ENCODE data around the gene CLEC14A. TPM values are rescaled to one million over a fixed set of nuclear protein-coding genes. Genes with fewer than 3 reads are reported as not detected.

The CLEC14A gene
- total and polyA plus RNA-seq, 2 donors, result 4.8 to 15.4 TPM

- DNase-seq (ENCODE audit: low read depth in 6 of 9, low spot score in 9 of 9), result no peak
These were observed 46.0 kb downstream of the CLEC14A start for GRCh38 chr14:38209572-38210557.

GRCh38 chr14:38208618-38209562 lies 47.0 kb downstream of the CLEC14A start:
- no peak for DNase-seq (ENCODE audit: low read depth in 6 of 9, low spot score in 9 of 9)
- WGBS, result 2% methylated on average over 59 of the region's 59 CpGs
- Histone ChIP-seq H3K9me3 (ENCODE audit: control insufficient read depth in 2 of 2, insufficient read depth in 1 of 2, low read length in 1 of 2) (no peaks in the 10 kb centered on the region), H3K4me3 (ENCODE audit: low read length in 2 of 2) (no peak overlapping the region), H3K4me1 (ENCODE audit: control insufficient read depth in 2 of 2, insufficient read depth in 2 of 2, low read length in 2 of 2) (no peaks in the 10 kb centered on the region), H3K27ac (ENCODE audit: low read depth in 1 of 2, low read length in 1 of 2) (no peak overlapping the region), H3K27me3 (ENCODE audit: control insufficient read depth in 2 of 2, insufficient read depth in 1 of 2, low read length in 1 of 2) (peaks cover 53 to 65% of the 10 kb centered on the region in 2 donors), H3K36me3 (ENCODE audit: control insufficient read depth in 2 of 2, insufficient read depth in 2 of 2, low read length in 1 of 2) (no peaks in the 10 kb centered on the region)

More at GRCh38 chr14:38209572-38210557, 46.0 kb downstream of the CLEC14A start:
- 15% methylated on average over 69 of the region's 69 CpGs for WGBS
- H3K27me3 ChIP-seq (ENCODE audit: control insufficient read depth in 2 of 2, insufficient read depth in 1 of 2, low read length in 1 of 2), result peaks cover 53 to 67% of the 10 kb centered on the region in 2 donors
- H3K4me3 ChIP-seq (ENCODE audit: low read length in 2 of 2), result no peak overlapping the region
- H3K4me1 ChIP-seq (ENCODE audit: control insufficient read depth in 2 of 2, insufficient read depth in 2 of 2, low read length in 2 of 2), result no peaks in the 10 kb centered on the region
- H3K27ac ChIP-seq (ENCODE audit: low read depth in 1 of 2, low read length in 1 of 2), result no peak overlapping the region
- no peaks in the 10 kb centered on the region for H3K9me3 ChIP-seq (ENCODE audit: control insufficient read depth in 2 of 2, insufficient read depth in 1 of 2, low read length in 1 of 2)
- no peaks in the 10 kb centered on the region for H3K36me3 ChIP-seq (ENCODE audit: control insufficient read depth in 2 of 2, insufficient read depth in 2 of 2, low read length in 1 of 2)

- Histone ChIP-seq H3K27ac (ENCODE audit: low read depth in 1 of 2, low read length in 1 of 2) (no peak within 1 kb of the TSS), H3K4me1 (ENCODE audit: control insufficient read depth in 2 of 2, insufficient read depth in 2 of 2, low read length in 2 of 2) (no peaks in the 10 kb centered on the region), H3K4me3 (ENCODE audit: low read length in 2 of 2) (no peak within 1 kb of the TSS), H3K9me3 (ENCODE audit: control insufficient read depth in 2 of 2, insufficient read depth in 1 of 2, low read length in 1 of 2) (no peaks in the 10 kb centered on the region), H3K36me3 (ENCODE audit: control insufficient read depth in 2 of 2, insufficient read depth in 2 of 2, low read length in 1 of 2) (no peaks in the 10 kb centered on the region), H3K27me3 (ENCODE audit: control insufficient read depth in 2 of 2, insufficient read depth in 1 of 2, low read length in 1 of 2) (peaks cover 52 to 65% of the 10 kb centered on the region in 2 donors)
- no peak for DNase-seq (ENCODE audit: low read depth in 6 of 9, low spot score in 9 of 9)
- WGBS, result 5% methylated on average over 49 of the region's 49 CpGs
These were observed 47.9 kb downstream of the CLEC14A start, which contains the start of gene SSTR1 for GRCh38 chr14:38207736-38208617. TSS of gene SSTR1 (plus strand) at chr14:38207904. CDS start at chr14:38209390, 1,486 bp downstream.

GRCh38 chr14:38207377-38207735 lies 48.5 kb downstream of the CLEC14A start:
- H3K4me3 ChIP-seq (ENCODE audit: low read length in 2 of 2), result no peak overlapping the region
- no peak for DNase-seq (ENCODE audit: low read depth in 6 of 9, low spot score in 9 of 9)
- H3K4me1 ChIP-seq (ENCODE audit: control insufficient read depth in 2 of 2, insufficient read depth in 2 of 2, low read length in 2 of 2), result no peaks in the 10 kb centered on the region
- no peaks in the 10 kb centered on the region for H3K36me3 ChIP-seq (ENCODE audit: control insufficient read depth in 2 of 2, insufficient read depth in 2 of 2, low read length in 1 of 2)
- H3K27me3 ChIP-seq (ENCODE audit: control insufficient read depth in 2 of 2, insufficient read depth in 1 of 2, low read length in 1 of 2), result peaks cover 51 to 63% of the 10 kb centered on the region in 2 donors
- H3K27ac ChIP-seq (ENCODE audit: low read depth in 1 of 2, low read length in 1 of 2), result no peak overlapping the region
- WGBS, result 43% methylated on average over 5 of the region's 5 CpGs
- no peaks in the 10 kb centered on the region for H3K9me3 ChIP-seq (ENCODE audit: control insufficient read depth in 2 of 2, insufficient read depth in 1 of 2, low read length in 1 of 2)

GRCh38 chr14:38206689-38207376 lies 49.1 kb downstream of the CLEC14A start:
- Histone ChIP-seq H3K4me3 (ENCODE audit: low read length in 2 of 2) (no peak overlapping the region), H3K27me3 (ENCODE audit: control insufficient read depth in 2 of 2, insufficient read depth in 1 of 2, low read length in 1 of 2) (peaks cover 46 to 58% of the 10 kb centered on the region in 2 donors)
- 69% methylated on average over 2 of the region's 2 CpGs for WGBS

GRCh38 chr14:38205949-38206665 lies 49.8 kb downstream of the CLEC14A start:
- H3K4me1 ChIP-seq (ENCODE audit: control insufficient read depth in 2 of 2, insufficient read depth in 2 of 2, low read length in 2 of 2), result no peaks in the 10 kb centered on the region
- H3K27ac ChIP-seq (ENCODE audit: low read depth in 1 of 2, low read length in 1 of 2), result no peak overlapping the region
- no peaks in the 10 kb centered on the region for H3K36me3 ChIP-seq (ENCODE audit: control insufficient read depth in 2 of 2, insufficient read depth in 2 of 2, low read length in 1 of 2)
- DNase-seq (ENCODE audit: low read depth in 6 of 9, low spot score in 9 of 9), result no peak
- no peak overlapping the region for H3K4me3 ChIP-seq (ENCODE audit: low read length in 2 of 2)
- peaks cover 39 to 50% of the 10 kb centered on the region in 2 donors for H3K27me3 ChIP-seq (ENCODE audit: control insufficient read depth in 2 of 2, insufficient read depth in 1 of 2, low read length in 1 of 2)
- H3K9me3 ChIP-seq (ENCODE audit: control insufficient read depth in 2 of 2, insufficient read depth in 1 of 2, low read length in 1 of 2), result no peaks in the 10 kb centered on the region
- 95% methylated on average over 5 of the region's 5 CpGs for whole genome bisulfite sequencing

More at GRCh38 chr14:38206689-38207376, 49.1 kb downstream of the CLEC14A start:
- DNase-seq (ENCODE audit: low read depth in 6 of 9, low spot score in 9 of 9), result no peak
- Histone ChIP-seq H3K9me3 (ENCODE audit: control insufficient read depth in 2 of 2, insufficient read depth in 1 of 2, low read length in 1 of 2) (no peaks in the 10 kb centered on the region), H3K36me3 (ENCODE audit: control insufficient read depth in 2 of 2, insufficient read depth in 2 of 2, low read length in 1 of 2) (no peaks in the 10 kb centered on the region), H3K27ac (ENCODE audit: low read depth in 1 of 2, low read length in 1 of 2) (no peak overlapping the region), H3K4me1 (ENCODE audit: control insufficient read depth in 2 of 2, insufficient read depth in 2 of 2, low read length in 2 of 2) (no peaks in the 10 kb centered on the region)

GRCh38 chr14:38205119-38205813 lies 50.6 kb downstream of the CLEC14A start:
- DNase-seq (ENCODE audit: low read depth in 6 of 9, low spot score in 9 of 9), result no peak
- H3K4me1 ChIP-seq (ENCODE audit: control insufficient read depth in 2 of 2, insufficient read depth in 2 of 2, low read length in 2 of 2), result no peaks in the 10 kb centered on the region
- no peak overlapping the region for H3K27ac ChIP-seq (ENCODE audit: low read depth in 1 of 2, low read length in 1 of 2)
- 90% methylated on average over 5 of the region's 5 CpGs for WGBS
- no peak overlapping the region for H3K4me3 ChIP-seq (ENCODE audit: low read length in 2 of 2)
- H3K27me3 ChIP-seq (ENCODE audit: control insufficient read depth in 2 of 2, insufficient read depth in 1 of 2, low read length in 1 of 2), result peaks cover 31 to 42% of the 10 kb centered on the region in 2 donors
- H3K9me3 ChIP-seq (ENCODE audit: control insufficient read depth in 2 of 2, insufficient read depth in 1 of 2, low read length in 1 of 2), result no peaks in the 10 kb centered on the region
- no peaks in the 10 kb centered on the region for H3K36me3 ChIP-seq (ENCODE audit: control insufficient read depth in 2 of 2, insufficient read depth in 2 of 2, low read length in 1 of 2)
